ENCODE measurements around the gene BTBD19. TPM values are rescaled to one million over a fixed set of nuclear protein-coding genes. Genes with fewer than 3 reads are reported as not detected.

The BTBD19 gene
- total RNA-seq, 1 donor: 21.4 TPM

GRCh38 chr1:44803062-44803311 lies 5.3 kb upstream of the BTBD19 start:
- Histone ChIP-seq H3K27ac (ENCODE audit: low read depth, low read length) (peak overlapping the region; percentile 66), H2AFZ (ENCODE audit: low read length) (no peak overlapping the region), H3K79me2 (ENCODE audit: insufficient read depth, low read length) (peaks cover 50% of the 10 kb centered on the region), H3K36me3 (ENCODE audit: insufficient read depth, low read length) (peaks cover 47% of the 10 kb centered on the region), H3K4me2 (ENCODE audit: insufficient read depth, low read length) (peak overlapping the region; percentile 93), H3K4me1 (ENCODE audit: insufficient read depth, low read length) (peaks cover 44% of the 10 kb centered on the region), H3K4me3 (ENCODE audit: insufficient read depth, low read length) (peak overlapping the region; percentile 82), H3K9me3 (ENCODE audit: low read depth, low read length) (no peaks in the 10 kb centered on the region), H3K27me3 (ENCODE audit: insufficient read depth, low read length) (no peaks in the 10 kb centered on the region), H4K20me1 (ENCODE audit: insufficient read depth, low read length) (peaks cover 19% of the 10 kb centered on the region)
- no peak for TF ChIP-seq CTCF (IDR thresholded peaks at IDR 0.05; ENCODE audit: extremely low read depth, low read depth, low read length)
- DNase-seq (ENCODE audit: insufficient read length, low spot score, missing footprints): no peak

GRCh38 chr1:44803312-44804095 lies 4.8 kb upstream of the BTBD19 start:
- Histone ChIP-seq H3K36me3 (ENCODE audit: insufficient read depth, low read length) (peaks cover 47% of the 10 kb centered on the region), H3K4me2 (ENCODE audit: insufficient read depth, low read length) (peak overlapping the region; percentile 93)
- TF ChIP-seq CTCF (IDR thresholded peaks at IDR 0.05; ENCODE audit: extremely low read depth, low read depth, low read length): no peak

GRCh38 chr1:44805311-44806024 lies 2.9 kb upstream of the BTBD19 start:
- Histone ChIP-seq H3K4me3 (ENCODE audit: insufficient read depth, low read length) (no peak overlapping the region), H2AFZ (ENCODE audit: low read length) (no peak overlapping the region), H3K4me1 (ENCODE audit: insufficient read depth, low read length) (peaks cover 66% of the 10 kb centered on the region), H3K9me3 (ENCODE audit: low read depth, low read length) (no peaks in the 10 kb centered on the region), H4K20me1 (ENCODE audit: insufficient read depth, low read length) (peaks cover 19% of the 10 kb centered on the region), H3K4me2 (ENCODE audit: insufficient read depth, low read length) (no peak overlapping the region), H3K27me3 (ENCODE audit: insufficient read depth, low read length) (no peaks in the 10 kb centered on the region), H3K79me2 (ENCODE audit: insufficient read depth, low read length) (peaks cover 60% of the 10 kb centered on the region), H3K36me3 (ENCODE audit: insufficient read depth, low read length) (peaks cover 55% of the 10 kb centered on the region), H3K27ac (ENCODE audit: low read depth, low read length) (peak overlapping the region; percentile 29)
- DNase-seq (ENCODE audit: insufficient read length, low spot score, missing footprints): peak; percentile 44
- no peak for TF ChIP-seq CTCF (IDR thresholded peaks at IDR 0.05; ENCODE audit: extremely low read depth, low read depth, low read length)

More at GRCh38 chr1:44803312-44804095, 4.8 kb upstream of the BTBD19 start:
- H3K4me3 ChIP-seq (ENCODE audit: insufficient read depth, low read length): peak overlapping the region; percentile 82
- H4K20me1 ChIP-seq (ENCODE audit: insufficient read depth, low read length): peaks cover 19% of the 10 kb centered on the region
- H2AFZ ChIP-seq (ENCODE audit: low read length): no peak overlapping the region
- peak; percentile 60 for DNase-seq (ENCODE audit: insufficient read length, low spot score, missing footprints)
- peaks cover 50% of the 10 kb centered on the region for H3K79me2 ChIP-seq (ENCODE audit: insufficient read depth, low read length)
- H3K27me3 ChIP-seq (ENCODE audit: insufficient read depth, low read length): no peaks in the 10 kb centered on the region
- H3K4me1 ChIP-seq (ENCODE audit: insufficient read depth, low read length): peaks cover 49% of the 10 kb centered on the region
- peak overlapping the region; percentile 66 for H3K27ac ChIP-seq (ENCODE audit: low read depth, low read length)
- H3K9me3 ChIP-seq (ENCODE audit: low read depth, low read length): no peaks in the 10 kb centered on the region

- H4K20me1 ChIP-seq (ENCODE audit: insufficient read depth, low read length): peaks cover 15% of the 10 kb centered on the region
- peaks cover 57% of the 10 kb centered on the region for H3K36me3 ChIP-seq (ENCODE audit: insufficient read depth, low read length)
- peak; percentile 74 for DNase-seq (ENCODE audit: insufficient read length, low spot score, missing footprints)
- TF ChIP-seq CTCF (IDR thresholded peaks at IDR 0.05; ENCODE audit: extremely low read depth, low read depth, low read length): no peak
- H3K4me1 ChIP-seq (ENCODE audit: insufficient read depth, low read length): peaks cover 73% of the 10 kb centered on the region
- no peaks in the 10 kb centered on the region for H3K27me3 ChIP-seq (ENCODE audit: insufficient read depth, low read length)
- no peak overlapping the region for H2AFZ ChIP-seq (ENCODE audit: low read length)
- peak overlapping the region; percentile 99 for H3K27ac ChIP-seq (ENCODE audit: low read depth, low read length)
- H3K4me3 ChIP-seq (ENCODE audit: insufficient read depth, low read length): no peak overlapping the region
- H3K4me2 ChIP-seq (ENCODE audit: insufficient read depth, low read length): no peak overlapping the region
- peaks cover 56% of the 10 kb centered on the region for H3K79me2 ChIP-seq (ENCODE audit: insufficient read depth, low read length)
- no peaks in the 10 kb centered on the region for H3K9me3 ChIP-seq (ENCODE audit: low read depth, low read length)
Observed at GRCh38 chr1:44806025-44806703, 2.2 kb upstream of the BTBD19 start.
